ELR (cell line): ENCODE results near the gene FSTL5.

Source experiments
- DNase-seq: peaks from one replicate; pipeline ENCODE4 v3.0.0-alpha.2; 2015; ENCODE audit warnings: low read depth

The FSTL5 gene

GRCh38 chr4:161704040-161704439, 459.8 kb downstream of the FSTL5 start:
- DNase-seq: no peak

- no peak for DNase-seq
These were observed 461.5 kb downstream of the FSTL5 start for GRCh38 chr4:161702287-161702686.

GRCh38 chr4:161696944-161697343, 466.9 kb downstream of the FSTL5 start:
- DNase-seq: peak; percentile 5

GRCh38 chr4:161680146-161680545, 483.7 kb downstream of the FSTL5 start:
- DNase-seq: no peak

DNA sequence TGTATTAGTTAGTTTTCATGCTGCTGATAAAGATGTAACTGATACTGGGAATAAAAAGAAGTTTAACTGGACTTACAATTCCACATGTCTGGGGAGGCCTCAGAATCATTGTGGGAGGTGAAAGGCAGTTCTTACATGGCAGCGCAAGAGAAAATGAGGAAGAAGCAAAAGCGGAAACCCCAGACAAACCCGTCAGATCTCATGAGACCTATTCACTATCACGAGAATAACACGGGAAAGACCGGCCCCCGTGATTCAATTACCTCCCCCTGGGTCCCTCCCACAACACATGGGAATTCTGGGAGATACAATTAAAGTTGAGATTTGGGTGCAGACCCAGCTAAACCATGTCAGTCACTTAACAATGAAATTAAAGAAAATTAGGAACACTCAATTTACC, 499.1 kb downstream of the FSTL5 start:
- no peak for DNase-seq

DNA sequence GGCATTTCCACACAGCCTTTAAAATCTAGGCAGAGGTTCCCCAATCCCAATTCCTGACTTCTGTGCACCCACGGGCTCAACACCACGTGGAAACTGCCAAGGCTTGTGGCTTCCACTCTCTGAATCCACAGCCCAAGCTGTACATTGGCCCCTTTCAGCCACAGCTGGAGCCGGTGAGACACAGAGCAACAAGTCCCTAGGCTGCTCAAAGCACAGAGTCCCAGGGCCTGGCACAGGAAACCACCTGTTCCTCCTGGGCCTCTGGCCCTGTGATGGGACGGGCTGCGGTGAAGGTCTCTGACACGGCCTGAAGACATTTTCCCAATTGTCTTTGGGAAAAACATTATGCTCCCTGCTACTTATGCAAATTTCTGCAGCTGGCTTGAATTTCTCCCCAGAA, 500.0 kb downstream of the FSTL5 start:
- no peak for DNase-seq

- no peak for DNase-seq
These were observed 505.1 kb downstream of the FSTL5 start for GRCh38 chr4:161658676-161659075.

GRCh38 chr4:161657616-161658015, 506.2 kb downstream of the FSTL5 start:
- DNase-seq: no peak

GRCh38 chr4:161656594-161656993, 507.2 kb downstream of the FSTL5 start:
- DNase-seq: no peak

- DNase-seq: no peak
These were observed 508.7 kb downstream of the FSTL5 start for GRCh38 chr4:161655148-161655547.

- no peak for DNase-seq
These were observed 510.1 kb downstream of the FSTL5 start for GRCh38 chr4:161653697-161654096.

DNA sequence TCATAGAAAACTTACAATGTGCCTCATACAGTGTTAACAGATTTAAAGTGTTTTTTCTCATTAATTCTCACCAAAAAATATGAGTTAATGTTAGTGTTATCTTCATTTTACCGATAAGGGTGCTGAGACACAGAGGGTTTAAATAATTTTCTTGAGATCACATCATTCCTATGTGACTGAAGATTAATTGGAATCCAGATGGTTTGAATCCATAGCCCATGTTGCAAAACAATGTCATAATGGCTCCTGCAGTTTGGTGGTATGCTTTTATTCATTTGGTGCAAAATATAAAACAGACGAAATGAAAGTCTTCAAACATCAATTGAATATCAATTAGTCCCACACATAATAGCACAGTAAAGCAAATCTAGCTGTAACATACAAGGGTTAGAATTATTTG, 512.2 kb downstream of the FSTL5 start:
- DNase-seq: no peak

- no peak for DNase-seq
These were observed 513.0 kb downstream of the FSTL5 start for GRCh38 chr4:161650812-161651211.

- DNase-seq: no peak
These were observed 516.0 kb downstream of the FSTL5 start for GRCh38 chr4:161647757-161648156.

DNA sequence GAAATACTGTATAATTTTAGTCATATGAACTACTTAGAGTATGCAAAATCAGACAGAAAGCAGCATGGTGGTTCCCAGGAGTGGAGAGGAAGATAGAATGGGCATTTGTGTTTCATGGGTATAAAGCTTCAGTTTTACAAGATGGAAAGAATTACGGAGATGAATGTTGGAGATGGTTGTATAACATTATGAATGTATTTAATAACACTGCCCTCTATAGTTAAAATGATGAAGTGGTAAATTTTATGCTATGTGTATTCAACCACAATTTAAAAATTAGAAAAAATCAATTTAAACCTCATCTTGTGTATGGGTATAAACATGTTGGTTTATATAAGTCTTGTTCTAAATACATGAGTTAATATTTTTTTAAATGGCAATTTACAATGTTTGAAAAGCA, 521.1 kb downstream of the FSTL5 start:
- DNase-seq: peak; percentile 13

DNA sequence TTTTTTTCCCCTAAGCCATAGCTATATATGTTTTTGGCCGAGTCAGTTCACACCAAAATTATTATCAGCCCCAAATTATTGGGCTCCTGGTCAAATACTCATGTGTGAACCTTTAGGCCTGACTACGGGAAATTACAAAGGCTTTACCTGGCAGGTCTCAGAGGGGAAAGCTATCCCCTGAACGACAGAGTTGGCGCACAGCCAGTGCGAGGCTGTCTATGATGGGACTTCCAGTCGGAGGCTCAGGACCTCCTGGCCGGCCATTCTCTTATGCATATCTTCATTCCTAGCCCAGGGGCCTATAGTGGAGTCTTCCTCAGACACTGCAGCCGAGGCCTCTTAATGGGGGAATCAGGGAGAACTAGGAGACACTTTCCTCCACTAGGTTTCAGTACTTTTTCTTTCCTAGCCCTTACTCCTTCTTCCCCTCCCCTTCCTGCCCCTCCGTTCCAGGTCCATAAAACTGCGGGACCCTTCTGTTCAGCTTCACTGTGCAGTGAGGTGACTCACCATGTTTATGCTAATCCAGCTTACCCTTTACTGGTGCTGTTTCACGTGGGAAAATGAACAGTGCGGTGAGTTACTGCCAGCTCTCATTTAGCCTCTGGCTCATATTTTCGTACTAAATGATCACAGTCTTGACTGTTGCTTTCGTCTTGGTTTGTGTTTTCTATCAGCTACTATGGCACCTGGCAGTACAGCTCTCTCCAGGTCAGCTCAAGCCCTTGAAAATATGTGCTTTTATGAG, 533.9 kb downstream of the FSTL5 start:
- DNase-seq: peak; percentile 41

GRCh38 chr4:161604516-161605300, 559.1 kb downstream of the FSTL5 start:
- DNase-seq: no peak

GRCh38 chr4:161601011-161601410, 562.8 kb downstream of the FSTL5 start:
- DNase-seq: no peak

DNA sequence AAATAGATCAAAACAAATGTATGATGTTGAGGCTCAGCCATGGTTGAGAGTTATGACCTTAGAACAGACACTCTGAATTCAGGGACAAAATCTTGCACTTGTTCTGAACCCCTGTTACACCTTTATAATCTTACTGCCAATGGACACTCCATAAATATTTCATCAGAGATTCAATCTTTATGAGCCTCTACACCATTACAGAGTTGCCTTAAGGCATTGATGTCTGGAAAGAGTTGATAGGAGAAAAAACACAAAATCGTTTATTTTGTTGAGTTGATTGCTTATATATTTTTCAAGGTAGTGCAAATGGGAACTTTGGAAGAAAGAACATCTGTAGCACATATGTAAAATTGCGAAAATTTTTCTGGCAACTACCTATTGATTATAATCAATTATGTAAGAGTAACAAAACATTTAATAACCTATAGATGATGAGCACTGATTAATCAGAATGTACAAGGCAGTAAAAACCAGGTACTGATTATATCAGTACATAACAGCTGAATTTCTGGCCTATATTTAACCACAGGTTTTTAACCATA, 568.5 kb downstream of the FSTL5 start:
- DNase-seq: no peak

- DNase-seq: no peak
These were observed 578.8 kb downstream of the FSTL5 start for GRCh38 chr4:161585011-161585410.

DNA sequence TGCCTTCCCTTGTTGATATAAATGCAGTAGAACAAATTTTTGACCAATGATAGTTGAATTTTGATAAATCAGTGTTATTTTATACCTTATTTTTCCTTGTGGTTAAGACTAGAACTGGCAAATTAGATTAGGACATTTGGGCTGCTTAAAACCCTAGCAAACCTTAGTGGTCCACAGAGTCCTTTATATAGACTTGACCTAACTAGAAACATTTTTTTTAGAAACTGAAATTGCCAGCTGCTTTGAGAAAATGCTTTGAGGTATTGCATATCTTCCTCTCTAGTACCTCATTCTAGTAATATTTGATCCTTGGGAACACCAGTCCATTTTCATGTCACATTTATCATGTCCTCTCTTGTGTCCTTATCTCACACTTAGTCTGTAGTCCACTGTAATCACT, 580.3 kb downstream of the FSTL5 start:
- DNase-seq: no peak

DNA sequence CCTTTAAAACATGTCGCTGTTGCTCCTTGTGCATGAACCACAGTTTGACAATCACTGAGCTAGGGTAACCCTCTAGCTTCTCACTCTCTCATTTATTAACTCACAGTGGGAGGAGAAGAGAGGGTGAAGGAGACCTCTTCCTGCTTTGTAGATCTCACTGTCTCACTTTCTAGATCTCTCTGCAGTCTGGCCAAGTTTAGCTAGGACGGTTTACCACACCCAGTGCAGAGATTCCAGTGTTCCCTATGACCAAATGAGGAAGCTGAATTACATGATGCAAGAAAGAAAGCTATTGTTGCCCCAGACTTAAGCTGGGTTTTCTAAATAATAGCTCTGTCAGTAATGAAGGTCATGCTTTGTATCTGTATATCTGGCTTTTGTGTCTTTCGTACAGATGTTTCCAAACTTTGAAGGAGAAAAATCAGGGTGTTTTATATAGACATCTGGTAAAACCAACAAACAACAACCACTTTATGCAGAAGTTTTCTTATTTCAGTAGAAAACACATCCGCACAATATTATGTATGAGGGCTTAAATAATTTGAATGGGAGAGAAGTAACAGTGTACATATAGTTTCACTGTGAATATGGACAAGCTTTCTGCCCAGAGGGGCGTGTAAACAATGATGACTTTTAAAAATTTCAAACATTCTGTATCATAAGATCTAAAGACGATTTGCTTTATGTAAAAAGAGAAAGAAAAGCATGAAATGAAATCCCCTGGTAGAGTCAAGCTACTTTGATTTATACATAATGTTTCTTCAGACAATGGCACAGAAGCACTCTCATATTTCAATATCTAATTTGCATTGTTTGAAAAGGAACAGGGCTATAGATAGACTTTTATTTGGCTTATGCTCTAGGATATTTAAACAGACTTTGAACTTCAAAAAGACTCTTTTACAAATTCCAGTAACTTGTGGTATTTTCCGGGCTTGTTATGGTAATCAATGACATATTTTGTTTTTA, 582.3 kb downstream of the FSTL5 start:
- no peak for DNase-seq
